Measurements from ENCODE around the gene KCNC1. TPM values are rescaled to one million over a fixed set of nuclear protein-coding genes. Genes with fewer than 3 reads are reported as not detected.

KCNC1 gene
- total RNA-seq, 4 donors from 2014 or later = not detected

DNA sequence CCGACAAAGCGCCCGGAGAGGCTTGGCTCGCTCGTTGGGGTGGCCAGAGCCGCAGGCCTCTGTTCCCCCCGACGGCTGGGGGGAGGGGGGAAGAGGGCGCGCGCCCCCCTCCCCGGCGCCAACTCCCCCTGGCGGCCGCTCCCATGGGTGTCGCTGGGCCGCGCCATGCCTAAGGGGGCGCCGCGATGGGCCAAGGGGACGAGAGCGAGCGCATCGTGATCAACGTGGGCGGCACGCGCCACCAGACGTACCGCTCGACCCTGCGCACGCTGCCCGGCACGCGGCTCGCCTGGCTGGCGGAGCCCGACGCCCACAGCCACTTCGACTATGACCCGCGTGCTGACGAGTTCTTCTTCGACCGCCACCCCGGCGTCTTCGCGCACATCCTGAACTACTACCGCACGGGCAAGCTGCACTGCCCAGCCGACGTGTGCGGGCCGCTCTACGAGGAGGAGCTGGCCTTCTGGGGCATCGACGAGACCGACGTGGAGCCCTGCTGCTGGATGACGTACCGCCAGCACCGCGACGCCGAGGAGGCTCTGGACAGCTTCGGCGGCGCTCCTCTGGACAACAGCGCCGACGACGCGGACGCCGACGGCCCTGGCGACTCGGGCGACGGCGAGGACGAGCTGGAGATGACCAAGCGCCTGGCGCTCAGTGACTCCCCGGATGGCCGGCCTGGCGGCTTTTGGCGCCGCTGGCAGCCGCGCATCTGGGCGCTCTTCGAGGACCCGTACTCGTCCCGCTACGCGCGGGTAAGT lies 1.4 kb downstream of the KCNC1 start:
- 22% methylated on average over 7 of the region's 102 CpGs for WGBS
- H3K9me3 ChIP-seq = no peaks in the 10 kb centered on the region
- H3K4me1 ChIP-seq = peaks cover 10 to 34% (median 29%) of the 10 kb centered on the region in 4 donors
- TF ChIP-seq, protein P1, sequence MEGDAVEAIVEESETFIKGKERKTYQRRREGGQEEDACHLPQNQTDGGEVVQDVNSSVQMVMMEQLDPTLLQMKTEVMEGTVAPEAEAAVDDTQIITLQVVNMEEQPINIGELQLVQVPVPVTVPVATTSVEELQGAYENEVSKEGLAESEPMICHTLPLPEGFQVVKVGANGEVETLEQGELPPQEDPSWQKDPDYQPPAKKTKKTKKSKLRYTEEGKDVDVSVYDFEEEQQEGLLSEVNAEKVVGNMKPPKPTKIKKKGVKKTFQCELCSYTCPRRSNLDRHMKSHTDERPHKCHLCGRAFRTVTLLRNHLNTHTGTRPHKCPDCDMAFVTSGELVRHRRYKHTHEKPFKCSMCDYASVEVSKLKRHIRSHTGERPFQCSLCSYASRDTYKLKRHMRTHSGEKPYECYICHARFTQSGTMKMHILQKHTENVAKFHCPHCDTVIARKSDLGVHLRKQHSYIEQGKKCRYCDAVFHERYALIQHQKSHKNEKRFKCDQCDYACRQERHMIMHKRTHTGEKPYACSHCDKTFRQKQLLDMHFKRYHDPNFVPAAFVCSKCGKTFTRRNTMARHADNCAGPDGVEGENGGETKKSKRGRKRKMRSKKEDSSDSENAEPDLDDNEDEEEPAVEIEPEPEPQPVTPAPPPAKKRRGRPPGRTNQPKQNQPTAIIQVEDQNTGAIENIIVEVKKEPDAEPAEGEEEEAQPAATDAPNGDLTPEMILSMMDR (IDR thresholded peaks at IDR 0.05) = peak in 1 of 3 experiments; percentile 10
- no peak for TF ChIP-seq POLR2AphosphoS5 (IDR thresholded peaks at IDR 0.05)
- no peak overlapping the region for H3K27ac ChIP-seq (replicated peaks in 1 of 4)
- peak overlapping the region in 2 of 4 donors; percentile 53 to 54 for H3K4me3 ChIP-seq
- H3K36me3 ChIP-seq = no peaks in the 10 kb centered on the region
- peaks cover 0 to 87% (median 33%) of the 10 kb centered on the region in 4 donors for H3K27me3 ChIP-seq
- DNase-seq (ENCODE audit: extremely low spot score) = no peak
- intact Hi-C loops (cut with DNase I) = no loop called here

- 45% methylated on average over 11 of the region's 12 CpGs for WGBS
- no peak for DNase-seq (ENCODE audit: extremely low spot score)
- H3K27me3 ChIP-seq = peaks cover 0 to 90% (median 33%) of the 10 kb centered on the region in 4 donors
- intact Hi-C loops (cut with DNase I) = no loop called here
- H3K27ac ChIP-seq (replicated peaks in 1 of 4) = no peak overlapping the region
- H3K36me3 ChIP-seq = no peaks in the 10 kb centered on the region
- H3K4me3 ChIP-seq = no peak overlapping the region
- H3K4me1 ChIP-seq = peaks cover 10 to 29% (median 27%) of the 10 kb centered on the region in 4 donors
- TF ChIP-seq POLR2AphosphoS5 (IDR thresholded peaks at IDR 0.05) (no peak), POLR2A (IDR thresholded peaks at IDR 0.05; ENCODE audit: low read depth) (no peak), EP300 (IDR thresholded peaks at IDR 0.05) (no peak)
- TF ChIP-seq, protein P1 (IDR thresholded peaks at IDR 0.05) = no peak
- no peaks in the 10 kb centered on the region for H3K9me3 ChIP-seq
These were observed 2.0 kb downstream of the KCNC1 start for GRCh38 chr11:17736579-17736893.

DNA sequence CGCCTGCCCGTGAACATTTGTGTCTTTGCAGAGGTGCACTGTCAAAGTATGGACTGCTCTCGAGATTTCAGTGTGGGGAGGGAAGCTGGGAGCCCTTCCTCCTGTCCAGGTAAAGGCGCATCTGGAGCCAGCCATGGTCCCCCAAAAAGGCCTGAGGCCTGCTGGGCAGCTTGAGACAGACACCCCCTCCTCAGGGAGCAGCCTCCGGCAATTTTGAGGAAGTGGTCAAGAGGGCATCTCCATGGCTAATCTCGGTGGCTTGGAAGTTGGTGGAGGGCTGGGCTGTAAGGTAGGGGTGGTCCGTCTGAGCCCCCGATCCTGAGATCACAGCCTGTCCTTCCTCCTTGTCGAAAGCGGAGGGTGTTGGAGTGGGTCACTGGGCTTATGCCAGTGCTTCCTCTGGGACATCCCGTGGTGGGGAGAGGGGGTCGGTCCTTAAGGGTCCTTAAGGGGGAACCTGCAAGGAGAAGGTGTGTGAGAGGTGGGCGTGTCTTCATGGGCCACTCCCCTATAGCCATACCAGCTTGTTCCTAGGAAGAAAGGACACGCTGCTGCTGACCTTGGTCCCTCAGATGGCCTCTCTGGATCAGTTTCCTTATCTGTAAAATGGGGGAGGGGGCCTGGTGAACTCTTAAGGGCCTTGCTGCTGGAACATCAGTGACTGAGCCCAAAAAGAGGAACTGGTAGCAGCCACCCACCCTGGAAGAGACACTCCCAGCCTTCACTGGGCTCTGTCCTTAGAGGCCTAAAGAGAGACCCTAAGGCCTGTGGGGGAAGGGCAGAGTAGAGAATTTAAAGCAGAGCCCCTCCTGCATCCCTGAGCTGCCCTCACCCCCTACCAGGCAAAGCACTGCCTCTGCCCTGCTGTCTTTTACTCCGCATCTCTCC lies 2.6 kb downstream of the KCNC1 start:
- peaks cover 10 to 29% (median 27%) of the 10 kb centered on the region in 4 donors for H3K4me1 ChIP-seq
- no peak overlapping the region for H3K4me3 ChIP-seq
- DNase-seq (ENCODE audit: extremely low spot score) = no peak
- no peaks in the 10 kb centered on the region for H3K9me3 ChIP-seq
- no peak overlapping the region for H3K27ac ChIP-seq (replicated peaks in 1 of 4)
- WGBS = 63% methylated on average over 15 of the region's 15 CpGs
- TF ChIP-seq POLR2AphosphoS5 (IDR thresholded peaks at IDR 0.05) = no peak
- TF ChIP-seq, protein P1 (IDR thresholded peaks at IDR 0.05) = no peak
- TF ChIP-seq EP300 (IDR thresholded peaks at IDR 0.05) = no peak
- TF ChIP-seq POLR2A (IDR thresholded peaks at IDR 0.05; ENCODE audit: low read depth) = no peak
- no peaks in the 10 kb centered on the region for H3K36me3 ChIP-seq
- H3K27me3 ChIP-seq = peaks cover 0 to 90% (median 33%) of the 10 kb centered on the region in 4 donors
- intact Hi-C loops (cut with DNase I) = no loop called here

GRCh38 chr11:17738151-17738973 lies 3.8 kb downstream of the KCNC1 start:
- intact Hi-C loops (cut with DNase I) = no loop called here
- H3K4me3 ChIP-seq = no peak overlapping the region
- no peak for DNase-seq (ENCODE audit: extremely low spot score)

More at GRCh38 chr11:17738151-17738973, 3.8 kb downstream of the KCNC1 start:
- peaks cover 10 to 29% (median 27%) of the 10 kb centered on the region in 4 donors for H3K4me1 ChIP-seq
- no peak overlapping the region for H3K27ac ChIP-seq (replicated peaks in 1 of 4)
- WGBS = 38% methylated on average over 8 of the region's 10 CpGs
- TF ChIP-seq, protein P1 (IDR thresholded peaks at IDR 0.05) = no peak
- TF ChIP-seq POLR2A (IDR thresholded peaks at IDR 0.05; ENCODE audit: low read depth) (no peak), POLR2AphosphoS5 (IDR thresholded peaks at IDR 0.05) (no peak), EP300 (IDR thresholded peaks at IDR 0.05) (no peak)
- no peaks in the 10 kb centered on the region for H3K36me3 ChIP-seq
- peaks cover 0 to 85% (median 33%) of the 10 kb centered on the region in 4 donors for H3K27me3 ChIP-seq
- no peaks in the 10 kb centered on the region for H3K9me3 ChIP-seq

Data from esophagus muscularis mucosa (tissue), 4 donors.